Stimulated activated CD8-positive, alpha-beta memory T cell treated with anti-CD3 and anti-CD28 coated beads, Interleukin-7, amount 100 ng/mL, for 48 hours (primary cell): ENCODE data around the gene KPNA4.
"Not testable (repeated sequence)": the region's sequence is repeated elsewhere in the genome, so short reads cannot be mapped to it uniquely, and the experiment has no call there.

ENCODE experiments used
- DNase-seq, 2 donors: peaks; one replicate each; pipeline ENCODE4 v3.0.0-alpha.2; 2020; ENCODE audit warnings: low read depth in 1 of 2; ENCODE audit errors: extremely low read depth in 1 of 2

KPNA4 gene

DNA sequence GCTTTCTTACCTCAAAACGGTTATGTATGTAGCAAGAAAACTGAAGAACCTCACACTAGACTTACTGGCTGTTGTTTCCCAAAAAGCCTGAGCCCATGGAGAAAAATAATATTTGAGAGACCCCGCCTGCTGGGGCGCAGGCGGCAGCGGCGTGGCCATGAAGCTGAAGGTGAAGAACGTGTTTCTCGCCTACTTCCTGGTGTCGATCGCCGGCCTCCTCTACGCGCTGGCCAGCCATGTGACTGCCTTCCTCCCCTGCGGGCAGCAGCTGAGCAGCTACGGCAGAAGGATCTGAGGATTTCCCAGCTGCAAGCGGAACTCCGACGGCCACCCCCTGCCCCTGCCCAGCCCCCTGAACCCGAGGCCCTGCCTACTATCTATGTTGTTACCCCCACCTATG is 113.1 kb downstream of the KPNA4 start:
- DNase-seq = not testable (repeated sequence)

- no peak for DNase-seq
These were observed 113.8 kb downstream of the KPNA4 start for GRCh38 chr3:160451602-160452001.

DNA sequence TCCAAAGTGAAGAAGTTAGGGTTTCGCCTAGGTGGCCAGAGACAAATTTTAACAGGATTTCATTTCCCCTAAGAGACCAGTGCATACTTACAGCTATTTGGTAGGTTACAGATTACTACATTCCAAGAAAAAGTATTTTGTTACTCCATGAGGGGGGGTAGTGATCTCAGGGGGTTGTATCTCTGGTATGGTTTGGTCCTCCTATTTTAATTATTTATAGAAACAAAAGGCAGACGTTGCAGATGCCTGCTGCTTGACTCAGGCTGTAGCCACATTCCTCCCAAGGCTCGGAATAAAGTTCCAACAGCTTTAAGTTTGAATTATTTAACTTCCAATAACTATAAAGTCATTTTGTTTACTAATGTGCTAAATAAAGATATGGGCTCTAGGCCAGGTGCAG is 114.5 kb downstream of the KPNA4 start:
- no peak for DNase-seq

DNA sequence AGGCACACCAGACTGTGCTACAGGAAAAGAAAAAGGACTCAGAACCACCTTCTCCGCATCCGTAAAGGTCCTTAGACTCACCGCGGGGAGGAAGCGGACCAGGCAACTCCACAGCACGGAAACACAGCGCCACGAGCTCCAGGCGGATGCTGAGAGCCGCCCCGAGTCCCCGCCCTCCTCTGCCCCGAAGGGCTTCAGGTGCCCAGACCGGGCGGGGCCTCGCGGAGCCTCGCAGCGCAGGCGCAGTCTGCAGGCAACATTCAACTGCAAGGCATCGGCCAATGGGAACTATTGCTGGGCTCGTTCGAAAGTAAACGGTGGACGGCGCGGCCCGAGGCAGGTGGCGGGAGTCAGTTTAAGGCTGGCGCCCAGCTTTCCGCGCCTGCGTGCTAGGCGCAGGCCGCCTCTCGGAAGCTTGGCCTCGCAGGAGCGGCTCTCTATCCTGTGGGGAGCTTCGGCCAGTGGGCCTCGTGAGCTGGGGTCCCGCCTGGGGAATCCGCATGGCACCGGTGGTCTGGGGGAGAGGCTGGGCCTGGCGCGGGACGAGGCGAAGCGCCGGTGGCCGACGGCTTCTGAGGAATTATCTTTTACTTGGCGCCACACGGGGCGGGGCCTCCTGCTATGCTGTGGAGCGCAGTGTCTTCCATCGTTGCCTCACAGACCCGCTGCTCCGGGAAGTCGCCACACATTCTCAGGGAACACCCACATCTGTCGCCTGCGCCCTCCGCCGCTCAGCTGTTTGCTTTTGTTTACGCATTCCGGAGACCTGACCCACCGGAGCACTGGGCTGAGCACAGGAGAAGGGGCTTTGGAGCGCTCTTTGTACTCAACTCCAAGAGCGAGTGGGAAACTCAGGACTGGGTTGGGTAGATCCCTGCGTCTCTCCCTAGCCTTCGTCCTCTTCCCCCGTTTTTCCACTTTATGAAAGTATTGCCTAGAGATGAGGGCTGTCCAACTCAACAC is 115.5 kb downstream of the KPNA4 start, which contains the start of gene TRIM59:
TRIM59 (minus strand) TSS at position 151 of the 963 bp plus-strand sequence. CDS start 10,603 bp downstream, outside the sequence.
- peak; percentile 96 to 97 for DNase-seq

DNA sequence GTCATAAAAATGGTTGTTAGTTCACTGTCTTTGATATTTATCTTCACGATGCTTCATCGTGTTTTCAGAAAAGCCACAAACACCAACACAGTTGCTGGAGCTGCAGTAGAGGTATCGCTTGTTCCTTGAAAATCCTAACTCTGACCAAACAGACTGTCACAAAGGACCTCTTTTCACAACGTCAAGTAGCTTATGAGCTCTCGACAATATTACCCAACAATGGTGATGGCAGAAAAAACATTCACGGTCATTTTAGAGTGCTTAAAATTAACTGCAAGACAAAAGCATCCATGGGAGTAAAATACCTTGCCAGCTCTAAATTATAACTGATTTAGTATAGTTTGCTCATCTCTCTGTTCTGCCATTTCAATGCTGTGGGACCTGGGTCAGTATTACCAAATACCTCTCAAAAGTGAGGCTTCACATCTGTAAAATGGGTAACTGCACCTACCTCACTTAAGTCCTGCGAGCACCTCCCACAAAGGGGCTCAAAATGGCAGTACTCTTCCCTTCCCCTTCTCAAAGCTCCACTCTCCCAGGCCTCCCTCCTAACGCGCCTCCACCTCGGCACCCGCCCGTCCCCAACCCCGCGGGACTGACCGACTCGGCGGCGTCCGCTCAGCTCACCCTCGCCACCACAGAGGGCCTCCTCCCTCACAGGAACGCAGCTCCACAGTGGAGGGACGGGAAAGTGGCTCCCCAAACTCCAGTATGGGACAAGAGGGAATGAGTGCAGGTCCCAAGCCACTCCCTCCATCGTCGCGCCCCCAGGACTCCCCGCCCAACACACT is 116.3 kb downstream of the KPNA4 start:
- DNase-seq = no peak

DNA sequence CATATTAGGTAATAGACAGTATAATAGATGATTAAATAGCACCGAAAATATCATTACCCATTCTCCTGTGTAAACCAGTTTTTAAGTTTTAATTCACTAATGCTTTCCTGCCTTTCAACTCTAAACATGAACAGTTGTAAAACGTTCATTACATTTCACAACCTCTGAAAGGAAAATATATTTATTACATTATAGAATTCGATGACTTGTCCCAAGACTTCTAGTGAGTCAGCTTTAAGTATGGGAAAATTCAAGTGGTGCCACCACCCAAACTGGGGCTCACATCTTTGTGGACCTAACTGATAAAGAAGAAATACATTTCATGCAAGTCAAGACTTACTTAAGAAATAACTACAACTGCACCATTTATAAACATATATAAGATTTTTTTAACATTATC is 117.8 kb downstream of the KPNA4 start:
- no peak for DNase-seq

- DNase-seq = no peak
These were observed 118.8 kb downstream of the KPNA4 start for GRCh38 chr3:160446522-160447056.

DNA sequence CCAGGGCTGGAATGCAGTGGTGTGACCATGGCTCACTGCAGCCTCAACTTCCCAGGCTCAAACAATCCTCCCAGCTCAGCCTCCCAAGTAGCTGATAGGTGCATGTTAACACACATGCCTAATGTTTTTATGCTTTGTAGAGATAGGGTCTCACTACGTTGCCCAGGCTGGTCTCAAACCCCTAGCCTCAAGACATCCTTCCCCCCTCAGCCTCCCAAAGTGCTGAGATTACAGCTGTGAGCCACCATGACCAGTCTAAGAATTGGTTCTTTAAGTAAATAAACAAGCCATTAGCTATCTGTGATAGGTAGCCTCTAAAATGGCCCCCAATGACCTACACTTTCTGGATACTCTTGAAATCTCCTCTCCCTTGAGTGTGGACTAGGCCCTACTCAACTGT is 119.5 kb downstream of the KPNA4 start:
- no peak for DNase-seq
